ENCODE results near the gene UQCRH.

DNA sequence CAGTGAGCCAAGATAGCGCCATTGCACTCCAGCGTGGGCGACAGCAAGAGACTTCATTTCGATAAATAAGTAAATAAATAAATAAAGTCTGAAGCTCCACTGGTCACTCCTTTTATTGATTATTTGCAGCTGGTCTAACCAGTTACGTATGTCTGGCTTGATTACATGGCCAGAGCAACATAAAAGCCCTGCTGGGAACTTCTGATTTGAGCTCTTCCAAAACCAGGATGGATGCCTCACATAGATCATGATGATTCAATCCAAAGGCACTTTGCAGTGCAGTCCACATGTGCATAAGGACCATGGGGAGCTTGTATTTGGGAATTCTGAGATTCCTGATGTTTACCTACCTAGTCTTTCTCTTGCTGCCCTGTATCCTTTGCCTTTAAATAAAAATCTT, 61.1 kb downstream of the UQCRH start:
- no peak for TF ChIP-seq ZFX (IDR thresholded peaks at IDR 0.05; ENCODE audit: borderline replicate concordance)
- TF ChIP-seq, protein P1, sequence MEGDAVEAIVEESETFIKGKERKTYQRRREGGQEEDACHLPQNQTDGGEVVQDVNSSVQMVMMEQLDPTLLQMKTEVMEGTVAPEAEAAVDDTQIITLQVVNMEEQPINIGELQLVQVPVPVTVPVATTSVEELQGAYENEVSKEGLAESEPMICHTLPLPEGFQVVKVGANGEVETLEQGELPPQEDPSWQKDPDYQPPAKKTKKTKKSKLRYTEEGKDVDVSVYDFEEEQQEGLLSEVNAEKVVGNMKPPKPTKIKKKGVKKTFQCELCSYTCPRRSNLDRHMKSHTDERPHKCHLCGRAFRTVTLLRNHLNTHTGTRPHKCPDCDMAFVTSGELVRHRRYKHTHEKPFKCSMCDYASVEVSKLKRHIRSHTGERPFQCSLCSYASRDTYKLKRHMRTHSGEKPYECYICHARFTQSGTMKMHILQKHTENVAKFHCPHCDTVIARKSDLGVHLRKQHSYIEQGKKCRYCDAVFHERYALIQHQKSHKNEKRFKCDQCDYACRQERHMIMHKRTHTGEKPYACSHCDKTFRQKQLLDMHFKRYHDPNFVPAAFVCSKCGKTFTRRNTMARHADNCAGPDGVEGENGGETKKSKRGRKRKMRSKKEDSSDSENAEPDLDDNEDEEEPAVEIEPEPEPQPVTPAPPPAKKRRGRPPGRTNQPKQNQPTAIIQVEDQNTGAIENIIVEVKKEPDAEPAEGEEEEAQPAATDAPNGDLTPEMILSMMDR (IDR thresholded peaks at IDR 0.05): no peak

Measured in 22Rv1 (cell line).